Heart right ventricle (tissue), 16 donors: ENCODE results near the gene SNRPA. TPM values are rescaled to one million over a fixed set of nuclear protein-coding genes. Genes with fewer than 3 reads are reported as not detected.
A peak's percentile ranks its signal among the peaks of the same experiment; 100 is the strongest.

Experiments used
- ATAC-seq, 8 donors: fragments of 200-7000 bp; cut with Tn5 transposase; one replicate each; pipeline ENCODE4 v1.9.1; 2020; ENCODE audit warnings: mild to moderate bottlenecking in 8 of 8, moderate library complexity in 8 of 8, moderate number of reproducible peaks in 1 of 8
- DNase-seq, 2 donors: peaks; one replicate each; pipeline ENCODE4 v3.0.0-alpha.2; 2020
- H3K27ac ChIP-seq, 10 donors: fragments of 200-600 bp; sonication (generic) in 2 of 10; one replicate each; pipeline versions ENCODE4 v1.5.0 to v1.8.0; 2020 to 2022; ENCODE audit warnings: mild to moderate bottlenecking in 3 of 10
- H3K27me3 ChIP-seq, 7 donors: fragments of 200-600 bp; one replicate each; pipeline ENCODE4 v1.8.0; 2021 to 2022; ENCODE audit warnings: mild to moderate bottlenecking in 2 of 7
- H3K36me3 ChIP-seq, 9 donors: fragments of 200-600 bp; sonication (generic) in 1 of 9; one replicate each; pipeline versions ENCODE4 v1.5.0 to v1.8.0; 2020 to 2022; ENCODE audit warnings: mild to moderate bottlenecking in 2 of 9
- H3K4me1 ChIP-seq, 9 donors: fragments of 200-600 bp; sonication (generic) in 1 of 9; one replicate each; pipeline versions ENCODE4 v1.5.0 to v1.8.0; 2020 to 2022; ENCODE audit warnings: mild to moderate bottlenecking in 4 of 9
- H3K4me3 ChIP-seq, 10 donors: fragments of 200-600 bp; sonication (generic) in 2 of 10; one replicate each; pipeline versions ENCODE4 v1.5.0 to v1.8.0; 2020 to 2022; ENCODE audit warnings: mild to moderate bottlenecking in 7 of 10, moderate library complexity in 2 of 10
- H3K9me3 ChIP-seq, 11 donors: fragments of 200-600 bp in 10 of 11; sonication (generic) in 2 of 11; one replicate each; pipeline versions ENCODE4 v1.5.0 to v1.8.0; 2013 to 2022; ENCODE audit warnings: mild to moderate bottlenecking in 2 of 11, control low read depth in 1 of 11, moderate library complexity in 1 of 11
- CTCF ChIP-seq, 9 donors: fragments of 200-600 bp; sonication (generic) in 2 of 9; IDR thresholded peaks; one replicate each; pipeline versions ENCODE4 v1.5.0 to v1.8.0; 2021 to 2022; ENCODE audit warnings: antibody characterized with exemption in 9 of 9, mild to moderate bottlenecking in 5 of 9, moderate library complexity in 1 of 9
- WGBS, 2 donors: extraction: QIAGEN DNeasy Blood & Tissue Kit; methylation state at CpG; one replicate each; pipeline ENCODE4 v1.1.7; 2013; ENCODE audit warnings: inconsistent platforms in 1 of 2; 5-methylcytosine and 5-hydroxymethylcytosine counted together
- intact Hi-C, 10 donors: fragments of 100-400 bp; cut with DNase I; formaldehyde crosslinking; loops; one replicate each; pipeline versions ENCODE4 v1.11.1 to v1.14.2; 2022
- polyA plus RNA-seq, 2 donors: library from polyadenylated mRNA; stranded (reverse); fragments of 200-250 nt; gene quantifications; one replicate each; pipeline ENCODE4 v1.2.3, GENCODE V29; 2013
- total RNA-seq, 10 donors: library from RNA; stranded (reverse); fragmentation: NEBNext Ultra II Directional in 3 of 10; extraction: Animal tissue kit (Norgen Biotek cat#: 25700) in 3 of 10; gene quantifications; one replicate each; pipeline versions ENCODE4 v1.2.1 to v1.2.4, GENCODE V29; 2021 to 2023
- donor health status: Arrhythmogenic right ventricular cardiomyopathy.
- donor health status: ischemic (EF 13 %, LVEDD 7.1; RV severe dilation, severe dysfunction).
- donor health status: healthy with polysubstance abuse.
- donor health status: DM: no; HTN: yes; CAD: no.
- donor health status: DM: no; HTN: no; CAD: no.
- donor health status: ischemic (EF 25% LVEDD 6.9; RV normal size, moderate dysfunction).
- donor health status: ischemic (EF 25% LVEDD 5.7; RV mildly dilated, moderate dysfunction).
- donor health status: healthy.
- donor health status: DM: yes; HTN: yes; CAD: no.
- donor health status: Ischemic cardiomyopathy.
- donor health status: ischemic (EF 35%, LVEDD 5.7; RV mildly dilated, moderate dysfunction).
- donor health status: nonischemic (EF 11% LVEDD 7.7; RV severe dilation, severe dysfunction).
- donor health status: DM: yes; HTN: yes; CAD: no.
- donor health status: PGD.
- donor health status: ischemic (EF 29% LVEDD 5.4; RV normal size, mild dysfunction).
- donor health status: nonischemic (EF 23%, LVEDD 6.1; RV moderate dilation, normal function).

Gene SNRPA
- total and polyA plus RNA-seq, 12 donors, result 24.0 to 40.6 (median 35.0) TPM

- no peaks in the 10 kb centered on the region for H3K9me3 ChIP-seq
- intact Hi-C loops, result loop anchor here in 7 of 10 donors (2.0 to 10.0 kb wide), 9 partner anchors 33 to 89 kb away; partner anchors contain the start of genes ACTMAP (in 5 of the 7), SNRPA (in 5 of the 7), EGLN2 (in 3 of the 7) and RAB4B (in 1 of the 7)
Observed at GRCh38 chr19:40717880-40718773, 32.9 kb upstream of the SNRPA start.

GRCh38 chr19:40718774-40719391, 32.1 kb upstream of the SNRPA start:
- H3K4me3 ChIP-seq, result peak overlapping the region; percentile 64 to 89 (median 78)
- DNase-seq (peak; percentile 45 to 52), ATAC-seq (no peak)
- intact Hi-C loops, result loop anchor here in 5 of 10 donors (5.0 to 10.0 kb wide), 5 partner anchors 33 to 88 kb away; partner anchors contain the start of genes EGLN2 (in 2 of the 5), ACTMAP (in 1 of the 5) and SNRPA (in 1 of the 5)
- H3K27me3 ChIP-seq, result no peaks in the 10 kb centered on the region
- WGBS, 2 donors, result 4 to 7% methylated on average over 16 of the region's 16 CpGs
- peaks cover 0 to 21% (median 5%) of the 10 kb centered on the region in 9 donors for H3K36me3 ChIP-seq
- H3K27ac ChIP-seq, result peak overlapping the region; percentile 87 to 98 (median 97)
- no peak for TF ChIP-seq CTCF (IDR thresholded peaks at IDR 0.05)
- H3K9me3 ChIP-seq, result no peaks in the 10 kb centered on the region
- H3K4me1 ChIP-seq, result peaks cover 16 to 85% (median 73%) of the 10 kb centered on the region in 9 donors

More at GRCh38 chr19:40717880-40718773, 32.9 kb upstream of the SNRPA start:
- ATAC-seq (no peak), DNase-seq (no peak)
- 28% methylated on average over 19 to 20 of the region's 20 CpGs for WGBS, 2 donors
- peak overlapping the region; percentile 87 to 98 (median 97) for H3K27ac ChIP-seq
- no peaks in the 10 kb centered on the region for H3K27me3 ChIP-seq
- H3K4me3 ChIP-seq, result peak overlapping the region; percentile 64 to 89 (median 78)
- no peak for TF ChIP-seq CTCF (IDR thresholded peaks at IDR 0.05)
- peaks cover 0 to 14% (median 0%) of the 10 kb centered on the region in 9 donors for H3K36me3 ChIP-seq
- H3K4me1 ChIP-seq, result peaks cover 16 to 85% (median 73%) of the 10 kb centered on the region in 9 donors

GRCh38 chr19:40719414-40719894, 31.5 kb upstream of the SNRPA start:
- DNase-seq, result no peak
- peak overlapping the region; percentile 87 to 98 (median 97) for H3K27ac ChIP-seq
- peak overlapping the region; percentile 64 to 89 (median 78) for H3K4me3 ChIP-seq
- WGBS, 2 donors, result 52% methylated on average over 7 of the region's 7 CpGs
- intact Hi-C loops, result loop anchor here in 5 of 10 donors (5.0 to 10.0 kb wide), 5 partner anchors 33 to 88 kb away; partner anchors contain the start of genes EGLN2 (in 2 of the 5), ACTMAP (in 1 of the 5) and SNRPA (in 1 of the 5)
- no peak for TF ChIP-seq CTCF (IDR thresholded peaks at IDR 0.05)
- H3K27me3 ChIP-seq, result no peaks in the 10 kb centered on the region
- H3K36me3 ChIP-seq, result peaks cover 0 to 26% (median 10%) of the 10 kb centered on the region in 9 donors
- no peak for ATAC-seq
- peaks cover 16 to 79% (median 68%) of the 10 kb centered on the region in 9 donors for H3K4me1 ChIP-seq
- no peaks in the 10 kb centered on the region for H3K9me3 ChIP-seq

- DNase-seq, result no peak
- H3K27me3 ChIP-seq, result no peaks in the 10 kb centered on the region
- intact Hi-C loops, result no loop called here
Observed at GRCh38 chr19:40721140-40721486, 29.9 kb upstream of the SNRPA start.

More at GRCh38 chr19:40721140-40721486, 29.9 kb upstream of the SNRPA start:
- Histone ChIP-seq H3K4me1 (peaks cover 16 to 65% (median 55%) of the 10 kb centered on the region in 9 donors), H3K4me3 (peak overlapping the region in 8 of 10 donors; percentile 30 to 89 (median 80)), H3K9me3 (no peaks in the 10 kb centered on the region), H3K27ac (peak overlapping the region; percentile 59 to 98 (median 96)), H3K36me3 (peaks cover 0 to 43% (median 13%) of the 10 kb centered on the region in 9 donors)
- ATAC-seq, result no peak
- WGBS, 2 donors, result 83 to 88% methylated on average over 6 of the region's 6 CpGs
- TF ChIP-seq CTCF (IDR thresholded peaks at IDR 0.05), result no peak
